ENCODE results near the gene PRUNE2. TPM values are rescaled to one million over a fixed set of nuclear protein-coding genes. Genes with fewer than 3 reads are reported as not detected.

PRUNE2 gene
- total RNA-seq, 4 donors from 2014 or later = 67.6 to 105 (median 95.6) TPM

- no peaks in the 10 kb centered on the region for H3K27me3 ChIP-seq
- in situ Hi-C loops (cut with MboI; ENCODE audit: low pct_ligation_motif_present in 1 of 4, low pct_unique_long_range_greater_than_20kb in 1 of 4, low sequenced_read_pairs in 3 of 4) = loop anchor here in 1 of 4 donors (25.0 kb wide), 2 partner anchors 107 to 143 kb away; partner anchors contain the start of gene GCNT1
Measured at GRCh38 chr9:76605321-76605900, 300.5 kb downstream of the PRUNE2 start.

GRCh38 chr9:76603931-76604570 lies 301.9 kb downstream of the PRUNE2 start:
- no peak for TF ChIP-seq POLR2AphosphoS5 (IDR thresholded peaks at IDR 0.05)
- no peak for TF ChIP-seq CTCF (IDR thresholded peaks at IDR 0.05)
- in situ Hi-C loops (cut with MboI; ENCODE audit: low pct_ligation_motif_present in 1 of 4, low pct_unique_long_range_greater_than_20kb in 1 of 4, low sequenced_read_pairs in 3 of 4) = loop anchor here in 1 of 4 donors (25.0 kb wide), 2 partner anchors 108 to 142 kb away; partner anchors contain the start of gene GCNT1

More at GRCh38 chr9:76605321-76605900, 300.5 kb downstream of the PRUNE2 start:
- Histone ChIP-seq H3K9me3 (no peaks in the 10 kb centered on the region), H3K27ac (no peak overlapping the region), H3K4me1 (peaks cover 0 to 9% (median 8%) of the 10 kb centered on the region in 4 donors), H3K4me3 (no peak overlapping the region), H3K36me3 (no peaks in the 10 kb centered on the region)
- 65 to 69% methylated on average over 4 to 5 of the region's 5 CpGs for whole genome bisulfite sequencing, 2 donors (ENCODE audit: low coverage in 1 of 2)
- no peak for TF ChIP-seq EP300 (IDR thresholded peaks at IDR 0.05; ENCODE audit: low read depth)
- no peak for TF ChIP-seq CTCF (IDR thresholded peaks at IDR 0.05)
- no peak for TF ChIP-seq POLR2AphosphoS5 (IDR thresholded peaks at IDR 0.05)
- TF ChIP-seq POLR2A (IDR thresholded peaks at IDR 0.05) = no peak
- intact Hi-C loops (cut with DNase I; ENCODE audit: low total_unique reads) = no loop called here
- DNase-seq = no peak

GRCh38 chr9:76603448-76603895 lies 302.4 kb downstream of the PRUNE2 start:
- H3K27me3 ChIP-seq = no peaks in the 10 kb centered on the region
- intact Hi-C loops (cut with DNase I; ENCODE audit: low total_unique reads) = no loop called here
- DNase-seq = no peak
- H3K4me3 ChIP-seq = no peak overlapping the region
- peaks cover 0 to under 1% (median 0%) of the 10 kb centered on the region in 4 donors for H3K4me1 ChIP-seq
- H3K36me3 ChIP-seq = no peaks in the 10 kb centered on the region
- in situ Hi-C loops (cut with MboI; ENCODE audit: low pct_ligation_motif_present in 1 of 4, low pct_unique_long_range_greater_than_20kb in 1 of 4, low sequenced_read_pairs in 3 of 4) = loop anchor here in 1 of 4 donors (25.0 kb wide), 2 partner anchors 109 to 141 kb away; partner anchors contain the start of gene GCNT1
- no peaks in the 10 kb centered on the region for H3K9me3 ChIP-seq
- TF ChIP-seq POLR2A (IDR thresholded peaks at IDR 0.05) (no peak), POLR2AphosphoS5 (IDR thresholded peaks at IDR 0.05) (no peak), EP300 (IDR thresholded peaks at IDR 0.05; ENCODE audit: low read depth) (no peak), CTCF (IDR thresholded peaks at IDR 0.05) (no peak)
- H3K27ac ChIP-seq = no peak overlapping the region

More at GRCh38 chr9:76603931-76604570, 301.9 kb downstream of the PRUNE2 start:
- intact Hi-C loops (cut with DNase I; ENCODE audit: low total_unique reads) = no loop called here
- DNase-seq = no peak
- H3K4me3 ChIP-seq = no peak overlapping the region
- no peaks in the 10 kb centered on the region for H3K27me3 ChIP-seq
- H3K4me1 ChIP-seq = peaks cover 0 to 5% (median 2%) of the 10 kb centered on the region in 4 donors
- H3K9me3 ChIP-seq = no peaks in the 10 kb centered on the region
- H3K27ac ChIP-seq = no peak overlapping the region
- WGBS, 2 donors (ENCODE audit: low coverage in 1 of 2) = 84 to 87% methylated on average over 3 of the region's 3 CpGs
- H3K36me3 ChIP-seq = no peaks in the 10 kb centered on the region

- DNase-seq = no peak
- H3K4me1 ChIP-seq = no peaks in the 10 kb centered on the region
- TF ChIP-seq EP300 (IDR thresholded peaks at IDR 0.05; ENCODE audit: low read depth) = no peak
- no peak for TF ChIP-seq POLR2A (IDR thresholded peaks at IDR 0.05)
- TF ChIP-seq POLR2AphosphoS5 (IDR thresholded peaks at IDR 0.05) = no peak
- TF ChIP-seq CTCF (IDR thresholded peaks at IDR 0.05) = no peak
- WGBS, 2 donors (ENCODE audit: low coverage in 1 of 2) = 86% methylated on average over 1 of the region's 1 CpG; no CpG with 5 or more reads in 1 of the 2 donors
- H3K36me3 ChIP-seq = no peaks in the 10 kb centered on the region
- in situ Hi-C loops (cut with MboI; ENCODE audit: low pct_ligation_motif_present in 1 of 4, low pct_unique_long_range_greater_than_20kb in 1 of 4, low sequenced_read_pairs in 3 of 4) (loop anchor here in 1 of 4 donors (25.0 kb wide), 2 partner anchors 110 to 140 kb away; partner anchors contain the start of gene GCNT1), intact Hi-C loops (cut with DNase I; ENCODE audit: low total_unique reads) (no loop called here)
- H3K9me3 ChIP-seq = no peaks in the 10 kb centered on the region
- H3K4me3 ChIP-seq = no peak overlapping the region
- no peaks in the 10 kb centered on the region for H3K27me3 ChIP-seq
- H3K27ac ChIP-seq = no peak overlapping the region
Measured at GRCh38 chr9:76602199-76602598, 303.7 kb downstream of the PRUNE2 start.

Measured in transverse colon (tissue), 4 donors.